WI38 (cell line): ENCODE results near the gene IGSF11.

Experiments used
- H3K4me3 ChIP-seq: 2 replicates; pipeline ENCODE4 v1.5.1; 2011; ENCODE audit warnings: low read depth, mild to moderate bottlenecking, control low read depth, low read length
- CTCF ChIP-seq: IDR thresholded peaks from 2 replicates; pipeline ENCODE4 v1.5.1; 2012; ENCODE audit warnings: low read depth, mild to moderate bottlenecking, control low read depth, low read length

Gene IGSF11

GRCh38 chr3:118966700-118967099 is 67.9 kb downstream of the IGSF11 start:
- TF ChIP-seq CTCF, result no peak
- no peak overlapping the region for H3K4me3 ChIP-seq

- TF ChIP-seq CTCF, result no peak
- H3K4me3 ChIP-seq, result no peak overlapping the region
Observed at GRCh38 chr3:118963711-118964110, 70.9 kb downstream of the IGSF11 start.

- no peak for TF ChIP-seq CTCF
- H3K4me3 ChIP-seq, result no peak overlapping the region
Observed at GRCh38 chr3:118960876-118961450, 73.7 kb downstream of the IGSF11 start.

- no peak overlapping the region for H3K4me3 ChIP-seq
- TF ChIP-seq CTCF, result no peak
Observed at GRCh38 chr3:118955914-118956556, 78.6 kb downstream of the IGSF11 start.

GRCh38 chr3:118951089-118951488 is 83.6 kb downstream of the IGSF11 start:
- TF ChIP-seq CTCF, result no peak

GRCh38 chr3:118949113-118949760 is 85.4 kb downstream of the IGSF11 start:
- no peak overlapping the region for H3K4me3 ChIP-seq
- no peak for TF ChIP-seq CTCF

More at GRCh38 chr3:118951089-118951488, 83.6 kb downstream of the IGSF11 start:
- no peak overlapping the region for H3K4me3 ChIP-seq

GRCh38 chr3:118948146-118948545 is 86.5 kb downstream of the IGSF11 start:
- H3K4me3 ChIP-seq, result no peak overlapping the region
- no peak for TF ChIP-seq CTCF
